Lower leg skin (tissue), 3 donors: ENCODE measurements around the gene FRRS1.

Source experiments
- POLR2A ChIP-seq, 2 donors: fragments of 450-650 bp; IDR thresholded peaks; one replicate each; pipeline ENCODE4 v1.6.1; 2016 to 2017; ENCODE audit warnings: antibody characterized with exemption in 2 of 2, mild to moderate bottlenecking in 1 of 2, moderate library complexity in 1 of 2
- TF ChIP-seq, protein P1 (sequence below), 3 donors: fragments of 450-650 bp; IDR thresholded peaks; one replicate each; pipeline ENCODE4 v1.5.1; 2016; ENCODE audit warnings: antibody characterized with exemption in 3 of 3, mild to moderate bottlenecking in 3 of 3, moderate library complexity in 2 of 3

DNA sequence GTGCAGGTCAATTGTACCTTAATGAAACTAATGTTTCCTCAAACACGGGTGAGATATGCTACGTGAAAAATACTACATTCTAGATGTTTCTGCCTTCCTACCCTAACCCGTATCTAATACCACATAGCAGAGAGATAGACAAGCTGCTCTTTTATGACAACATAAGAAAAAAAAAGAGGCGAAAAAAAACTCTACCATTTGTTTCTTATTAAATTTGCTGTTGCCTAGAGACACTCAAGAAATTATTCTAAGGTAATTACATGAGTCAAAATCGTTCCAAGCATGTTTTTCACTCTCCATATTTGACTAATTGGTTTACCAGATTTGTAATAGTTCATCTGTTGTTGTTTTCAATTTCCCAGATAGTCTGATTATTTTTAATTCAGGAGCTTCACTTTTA is 93.1 kb downstream of the FRRS1 start:
- TF ChIP-seq, protein P1, sequence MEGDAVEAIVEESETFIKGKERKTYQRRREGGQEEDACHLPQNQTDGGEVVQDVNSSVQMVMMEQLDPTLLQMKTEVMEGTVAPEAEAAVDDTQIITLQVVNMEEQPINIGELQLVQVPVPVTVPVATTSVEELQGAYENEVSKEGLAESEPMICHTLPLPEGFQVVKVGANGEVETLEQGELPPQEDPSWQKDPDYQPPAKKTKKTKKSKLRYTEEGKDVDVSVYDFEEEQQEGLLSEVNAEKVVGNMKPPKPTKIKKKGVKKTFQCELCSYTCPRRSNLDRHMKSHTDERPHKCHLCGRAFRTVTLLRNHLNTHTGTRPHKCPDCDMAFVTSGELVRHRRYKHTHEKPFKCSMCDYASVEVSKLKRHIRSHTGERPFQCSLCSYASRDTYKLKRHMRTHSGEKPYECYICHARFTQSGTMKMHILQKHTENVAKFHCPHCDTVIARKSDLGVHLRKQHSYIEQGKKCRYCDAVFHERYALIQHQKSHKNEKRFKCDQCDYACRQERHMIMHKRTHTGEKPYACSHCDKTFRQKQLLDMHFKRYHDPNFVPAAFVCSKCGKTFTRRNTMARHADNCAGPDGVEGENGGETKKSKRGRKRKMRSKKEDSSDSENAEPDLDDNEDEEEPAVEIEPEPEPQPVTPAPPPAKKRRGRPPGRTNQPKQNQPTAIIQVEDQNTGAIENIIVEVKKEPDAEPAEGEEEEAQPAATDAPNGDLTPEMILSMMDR (IDR thresholded peaks at IDR 0.05): no peak
- no peak for TF ChIP-seq POLR2A (IDR thresholded peaks at IDR 0.05)
